ENCODE results near the gene HOXD12. TPM values are rescaled to one million over a fixed set of nuclear protein-coding genes. Genes with fewer than 3 reads are reported as not detected.

The HOXD12 gene
- total RNA-seq, 2 experiments from 2014 or later: 0.25 TPM; not detected in 1

GRCh38 chr2:176079831-176080539 is 19.6 kb upstream of the HOXD12 start:
- Histone ChIP-seq H4K20me1 (ENCODE audit: insufficient read depth, low read length) (no peaks in the 10 kb centered on the region), H2AFZ (ENCODE audit: low read length) (no peak overlapping the region), H3K9me3 (ENCODE audit: low read length) (no peaks in the 10 kb centered on the region), H3K79me2 (ENCODE audit: insufficient read depth, low read depth, low read length) (no peaks in the 10 kb centered on the region), H3K4me3 (ENCODE audit: low read depth, low read length, poor library complexity, severe bottlenecking) (no peak overlapping the region), H3K4me2 (ENCODE audit: low read length) (no peak overlapping the region), H3K27ac (ENCODE audit: low read depth, low read length, poor library complexity, severe bottlenecking) (no peak overlapping the region), H3K36me3 (ENCODE audit: insufficient read depth, low read length) (no peaks in the 10 kb centered on the region), H3K9me2 (ENCODE audit: insufficient read depth, low read length) (no peaks in the 10 kb centered on the region), H3K4me1 (ENCODE audit: insufficient read depth, low read length, poor library complexity, severe bottlenecking) (no peaks in the 10 kb centered on the region)
- DNase-seq (ENCODE audit: low spot score): no peak
- TF ChIP-seq CTCF (conservative IDR thresholded peaks at IDR 0.05; ENCODE audit: low read length) (no peak), EZH2phosphoT487 (IDR thresholded peaks at IDR 0.05; ENCODE audit: borderline replicate concordance, low read depth, low read length) (no peak)
- intact Hi-C loops (cut with micrococcal nuclease; ENCODE audit: unreplicated experiment): no loop called here
- POLR2A ChIA-PET: interaction anchor here (0.6 kb wide), 1 partner anchor 433 kb away, joined by 4 read pairs; no protein-coding TSS in a partner anchor
- no TSS peak for BruUV-seq (replicated peaks)
- CTCF ChIA-PET (ENCODE audit: unreplicated experiment): no interaction called here

- TF ChIP-seq CTCF (conservative IDR thresholded peaks at IDR 0.05; ENCODE audit: low read length) (no peak), EZH2phosphoT487 (IDR thresholded peaks at IDR 0.05; ENCODE audit: borderline replicate concordance, low read depth, low read length) (no peak)
- H3K4me2 ChIP-seq (ENCODE audit: low read length): no peak overlapping the region
- H3K27ac ChIP-seq (ENCODE audit: low read depth, low read length, poor library complexity, severe bottlenecking): no peak overlapping the region
- intact Hi-C loops (cut with micrococcal nuclease; ENCODE audit: unreplicated experiment): no loop called here
- ChIA-PET CTCF (ENCODE audit: unreplicated experiment) (no interaction called here), POLR2A (no interaction called here)
- H3K79me2 ChIP-seq (ENCODE audit: insufficient read depth, low read depth, low read length): no peaks in the 10 kb centered on the region
- no peaks in the 10 kb centered on the region for H3K4me1 ChIP-seq (ENCODE audit: insufficient read depth, low read length, poor library complexity, severe bottlenecking)
- no peaks in the 10 kb centered on the region for H4K20me1 ChIP-seq (ENCODE audit: insufficient read depth, low read length)
- no peak for DNase-seq (ENCODE audit: low spot score)
- no peak overlapping the region for H3K4me3 ChIP-seq (ENCODE audit: low read depth, low read length, poor library complexity, severe bottlenecking)
- no peaks in the 10 kb centered on the region for H3K9me2 ChIP-seq (ENCODE audit: insufficient read depth, low read length)
- H3K36me3 ChIP-seq (ENCODE audit: insufficient read depth, low read length): no peaks in the 10 kb centered on the region
- H2AFZ ChIP-seq (ENCODE audit: low read length): no peak overlapping the region
- no TSS peak for BruUV-seq (replicated peaks)
- no peaks in the 10 kb centered on the region for H3K9me3 ChIP-seq (ENCODE audit: low read length)
These were observed 18.8 kb upstream of the HOXD12 start for GRCh38 chr2:176080540-176081375.

Measured in OCI-LY7 (cell line).